K562 (cell line): ENCODE results near the gene OXNAD1. TPM values are rescaled to one million over a fixed set of nuclear protein-coding genes. Genes with fewer than 3 reads are reported as not detected.

Experiments used
- BMI1 ChIP-seq: fragments of 150-350 bp; IDR thresholded peaks from 2 replicates; pipeline ENCODE4 v1.6.1; 2014; ENCODE audit warnings: low read length
- CREB3L1 ChIP-seq: fragments of 450-650 bp; IDR thresholded peaks from 2 replicates; pipeline ENCODE4 v1.6.1; 2014; ENCODE audit warnings: low read depth, mild to moderate bottlenecking, moderate library complexity, borderline replicate concordance
- EHMT2 ChIP-seq: fragments of 450-650 bp; IDR thresholded peaks from 2 replicates; pipeline ENCODE4 v1.6.1; 2018; ENCODE audit warnings: antibody characterized with exemption
- FOXA3 ChIP-seq, 2 experiments: fragments of 450-650 bp in 1 of 2; sonication (generic) in 1 of 2; formaldehyde crosslinking; IDR thresholded peaks in 1 of 2; conservative IDR thresholded peaks in 1 of 2; 2 replicates each; pipeline versions ENCODE4 v1.4.0 to v1.8.0; 2020 to 2022; ENCODE audit warnings: mild to moderate bottlenecking in 2 of 2, missing genetic modification reagents in 1 of 2
- FOXP1 ChIP-seq: sonication (generic); formaldehyde crosslinking; IDR thresholded peaks from 2 replicates; pipeline ENCODE4 v1.8.0; 2022; ENCODE audit warnings: mild to moderate bottlenecking, missing genetic modification reagents
- MBD2 ChIP-seq: sonication (generic); IDR thresholded peaks from 2 replicates; pipeline ENCODE4 v1.6.1; 2016; ENCODE audit warnings: low read depth, borderline replicate concordance
- MECOM ChIP-seq: fragments of 250-450 bp; sonication (Bioruptor Pico); IDR thresholded peaks from 2 replicates; pipeline ENCODE4 v1.8.0; 2022; ENCODE audit warnings: inconsistent platforms
- NCOA2 ChIP-seq, 2 experiments: fragments of 450-650 bp; IDR thresholded peaks; 2 replicates each; pipeline ENCODE4 v1.6.1; 2018; ENCODE audit warnings: mild to moderate bottlenecking in 2 of 2, moderate library complexity in 1 of 2; ENCODE audit not compliant: partially characterized antibody in 2 of 2
- NFATC3 ChIP-seq: fragments of 450-650 bp; IDR thresholded peaks from 2 replicates; pipeline ENCODE4 v1.6.1; 2017; ENCODE audit warnings: mild to moderate bottlenecking
- NR3C1 ChIP-seq: sonication (generic); formaldehyde crosslinking; IDR thresholded peaks from 2 replicates; pipeline ENCODE4 v1.8.1; 2022; ENCODE audit warnings: missing genetic modification reagents
- OTX1 ChIP-seq: fragments of 450-650 bp; formaldehyde crosslinking; IDR thresholded peaks from 2 replicates; pipeline ENCODE4 v1.4.0; 2022; ENCODE audit warnings: mild to moderate bottlenecking
- SAFB ChIP-seq: fragments of 200-400 bp; formaldehyde crosslinking; IDR thresholded peaks from 2 replicates; pipeline ENCODE4 v1.6.1; 2017; ENCODE audit warnings: low read depth, low read length, borderline replicate concordance
- SREBF1 ChIP-seq: fragments of 150-350 bp; IDR thresholded peaks from 2 replicates; pipeline ENCODE4 v1.6.1; 2014; ENCODE audit warnings: antibody characterized with exemption, low read depth, low read length, borderline replicate concordance
- ZNF121 ChIP-seq: sonication (generic); formaldehyde crosslinking; conservative IDR thresholded peaks from 2 replicates; pipeline ENCODE4 v1.8.0; 2022; ENCODE audit warnings: missing genetic modification reagents
- ZNF217 ChIP-seq: sonication (generic); formaldehyde crosslinking; IDR thresholded peaks from 2 replicates; pipeline ENCODE4 v1.8.0; 2022; ENCODE audit warnings: mild to moderate bottlenecking, missing genetic modification reagents
- ZNF24 ChIP-seq: fragments of 450-650 bp; IDR thresholded peaks from 2 replicates; pipeline ENCODE4 v1.6.1; 2016
- ZNF347 ChIP-seq: fragments of 450-650 bp; formaldehyde crosslinking; IDR thresholded peaks from 2 replicates; pipeline ENCODE4 v1.4.0; 2020; ENCODE audit warnings: low read depth, mild to moderate bottlenecking, moderate library complexity
- ZNF41 ChIP-seq: fragments of 250-450 bp; sonication (Bioruptor Pico); conservative IDR thresholded peaks from 2 replicates; pipeline ENCODE4 v1.4.0; 2020; ENCODE audit warnings: mild to moderate bottlenecking
- ZNF507 ChIP-seq: conservative IDR thresholded peaks from 2 replicates; pipeline ENCODE4 v1.6.1; 2017; ENCODE audit warnings: missing genetic modification characterization, missing compliant biosample characterization
- polyA plus RNA-seq, 8 experiments: library from polyadenylated mRNA; depleted of rRNA in 4 of 8; stranded (reverse) in 5 of 8; unstranded in 3 of 8; fragments of >200 nt; fragmentation: Nextera tagmentation in 2 of 8; fragmentation: Illumina TruSeq in 1 of 8; extraction: Ambion mirVana in 2 of 8; extraction: Trizol in 1 of 8; gene quantifications; 2 replicates each; pipeline versions ENCODE4 v1.2.1 to v1.2.3, GENCODE V29; 2011 to 2014; ENCODE audit warnings: inconsistent platforms in 1 of 8, missing spikeins in 1 of 8
- total RNA-seq, 7 experiments: library from RNA; depleted of rRNA in 6 of 7; stranded (reverse); fragments of >200 nt in 6 of 7; fragmentation: Illumina TruSeq in 2 of 7; extraction: Trizol in 2 of 7; gene quantifications; 2 replicates each; pipeline versions ENCODE4 v1.2.1 to v1.2.3, GENCODE V29; 2011 to 2021; ENCODE audit warnings: low replicate concordance in 1 of 7
- TF ChIP-seq, protein P1 (sequence below): fragments of 250-450 bp; sonication (Bioruptor Pico); IDR thresholded peaks from 2 replicates; pipeline ENCODE4 v1.5.1; 2021; ENCODE audit warnings: mild to moderate bottlenecking
- TF ChIP-seq, protein P2 (sequence below): sonication (generic); formaldehyde crosslinking; IDR thresholded peaks from 2 replicates; pipeline ENCODE4 v1.8.0; 2022; ENCODE audit warnings: mild to moderate bottlenecking, missing genetic modification reagents
- TF ChIP-seq, protein P3 (sequence below): fragments of 250-450 bp; sonication (Bioruptor Pico); IDR thresholded peaks from 2 replicates; pipeline ENCODE4 v1.4.0; 2020; ENCODE audit warnings: mild to moderate bottlenecking, moderate library complexity

The OXNAD1 gene
- total and polyA plus RNA-seq, 9 of the 15 experiments (the other 6 are each of a cell fraction or from before 2014, with no cell fraction given) = 12.8 to 44.4 (median 41.1) TPM

DNA sequence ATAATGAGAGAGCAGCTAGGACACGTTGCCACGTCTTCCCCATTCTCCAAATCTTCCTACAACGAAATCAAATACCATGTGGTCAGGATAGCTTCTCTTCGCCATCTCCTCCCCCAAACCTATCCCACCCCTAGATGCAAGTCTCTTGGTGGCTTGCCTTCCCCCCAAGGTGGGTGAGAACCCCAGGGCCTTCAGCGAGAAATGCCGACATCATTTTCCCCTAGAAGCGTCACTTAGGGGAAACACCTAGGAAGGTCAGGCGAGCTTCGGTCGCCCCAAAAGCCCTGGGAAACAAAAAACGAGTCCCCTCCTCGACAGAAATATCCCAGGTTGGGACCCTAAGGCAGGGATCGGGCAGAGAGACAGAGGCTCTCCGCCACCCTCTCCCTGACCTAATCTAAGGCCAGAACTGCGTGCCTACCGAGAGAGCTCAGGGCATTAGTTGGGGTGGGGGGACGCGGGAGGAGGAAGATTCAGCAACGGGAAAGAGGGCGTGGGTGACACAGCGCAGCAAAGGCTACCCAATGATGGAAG is 771 bp upstream of the OXNAD1 start (continued):
- TF ChIP-seq CREB3L1 = no peak
- no peak for TF ChIP-seq NFATC3
- TF ChIP-seq, protein P1, sequence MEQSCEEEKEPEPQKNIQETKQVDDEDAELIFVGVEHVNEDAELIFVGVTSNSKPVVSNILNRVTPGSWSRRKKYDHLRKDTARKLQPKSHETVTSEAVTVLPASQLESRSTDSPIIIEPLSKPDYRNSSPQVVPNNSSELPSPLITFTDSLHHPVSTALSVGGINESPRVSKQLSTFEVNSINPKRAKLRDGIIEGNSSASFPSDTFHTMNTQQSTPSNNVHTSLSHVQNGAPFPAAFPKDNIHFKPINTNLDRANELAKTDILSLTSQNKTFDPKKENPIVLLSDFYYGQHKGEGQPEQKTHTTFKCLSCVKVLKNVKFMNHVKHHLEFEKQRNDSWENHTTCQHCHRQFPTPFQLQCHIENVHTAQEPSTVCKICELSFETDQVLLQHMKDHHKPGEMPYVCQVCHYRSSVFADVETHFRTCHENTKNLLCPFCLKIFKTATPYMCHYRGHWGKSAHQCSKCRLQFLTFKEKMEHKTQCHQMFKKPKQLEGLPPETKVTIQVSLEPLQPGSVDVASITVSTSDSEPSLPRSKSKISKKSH = no peak
- no peak for TF ChIP-seq ZNF507
- TF ChIP-seq, protein P2, sequence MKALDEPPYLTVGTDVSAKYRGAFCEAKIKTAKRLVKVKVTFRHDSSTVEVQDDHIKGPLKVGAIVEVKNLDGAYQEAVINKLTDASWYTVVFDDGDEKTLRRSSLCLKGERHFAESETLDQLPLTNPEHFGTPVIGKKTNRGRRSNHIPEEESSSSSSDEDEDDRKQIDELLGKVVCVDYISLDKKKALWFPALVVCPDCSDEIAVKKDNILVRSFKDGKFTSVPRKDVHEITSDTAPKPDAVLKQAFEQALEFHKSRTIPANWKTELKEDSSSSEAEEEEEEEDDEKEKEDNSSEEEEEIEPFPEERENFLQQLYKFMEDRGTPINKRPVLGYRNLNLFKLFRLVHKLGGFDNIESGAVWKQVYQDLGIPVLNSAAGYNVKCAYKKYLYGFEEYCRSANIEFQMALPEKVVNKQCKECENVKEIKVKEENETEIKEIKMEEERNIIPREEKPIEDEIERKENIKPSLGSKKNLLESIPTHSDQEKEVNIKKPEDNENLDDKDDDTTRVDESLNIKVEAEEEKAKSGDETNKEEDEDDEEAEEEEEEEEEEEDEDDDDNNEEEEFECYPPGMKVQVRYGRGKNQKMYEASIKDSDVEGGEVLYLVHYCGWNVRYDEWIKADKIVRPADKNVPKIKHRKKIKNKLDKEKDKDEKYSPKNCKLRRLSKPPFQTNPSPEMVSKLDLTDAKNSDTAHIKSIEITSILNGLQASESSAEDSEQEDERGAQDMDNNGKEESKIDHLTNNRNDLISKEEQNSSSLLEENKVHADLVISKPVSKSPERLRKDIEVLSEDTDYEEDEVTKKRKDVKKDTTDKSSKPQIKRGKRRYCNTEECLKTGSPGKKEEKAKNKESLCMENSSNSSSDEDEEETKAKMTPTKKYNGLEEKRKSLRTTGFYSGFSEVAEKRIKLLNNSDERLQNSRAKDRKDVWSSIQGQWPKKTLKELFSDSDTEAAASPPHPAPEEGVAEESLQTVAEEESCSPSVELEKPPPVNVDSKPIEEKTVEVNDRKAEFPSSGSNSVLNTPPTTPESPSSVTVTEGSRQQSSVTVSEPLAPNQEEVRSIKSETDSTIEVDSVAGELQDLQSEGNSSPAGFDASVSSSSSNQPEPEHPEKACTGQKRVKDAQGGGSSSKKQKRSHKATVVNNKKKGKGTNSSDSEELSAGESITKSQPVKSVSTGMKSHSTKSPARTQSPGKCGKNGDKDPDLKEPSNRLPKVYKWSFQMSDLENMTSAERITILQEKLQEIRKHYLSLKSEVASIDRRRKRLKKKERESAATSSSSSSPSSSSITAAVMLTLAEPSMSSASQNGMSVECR = peak; percentile 7; the same call in 1 of the 2 replicates
- TF ChIP-seq NR3C1 = no peak
- TF ChIP-seq ZNF347 (CRISPR knock-in tag) = no peak
- TF ChIP-seq NCOA2 (IDR thresholded peaks at IDR 0.05; ENCODE audit: partially characterized antibody in 2 of 2) = no peak
- peak in 1 of 2 experiments; percentile 33; a peak in 1 of 4 replicates for TF ChIP-seq FOXA3 (CRISPR knock-in tag; conservative IDR thresholded peaks at IDR 0.05 in 1 of 2, IDR thresholded peaks at IDR 0.05 in 1 of 2)
- TF ChIP-seq ZNF24 = no peak
- TF ChIP-seq MBD2 = no peak
- TF ChIP-seq SAFB = no peak
- TF ChIP-seq, protein P3, sequence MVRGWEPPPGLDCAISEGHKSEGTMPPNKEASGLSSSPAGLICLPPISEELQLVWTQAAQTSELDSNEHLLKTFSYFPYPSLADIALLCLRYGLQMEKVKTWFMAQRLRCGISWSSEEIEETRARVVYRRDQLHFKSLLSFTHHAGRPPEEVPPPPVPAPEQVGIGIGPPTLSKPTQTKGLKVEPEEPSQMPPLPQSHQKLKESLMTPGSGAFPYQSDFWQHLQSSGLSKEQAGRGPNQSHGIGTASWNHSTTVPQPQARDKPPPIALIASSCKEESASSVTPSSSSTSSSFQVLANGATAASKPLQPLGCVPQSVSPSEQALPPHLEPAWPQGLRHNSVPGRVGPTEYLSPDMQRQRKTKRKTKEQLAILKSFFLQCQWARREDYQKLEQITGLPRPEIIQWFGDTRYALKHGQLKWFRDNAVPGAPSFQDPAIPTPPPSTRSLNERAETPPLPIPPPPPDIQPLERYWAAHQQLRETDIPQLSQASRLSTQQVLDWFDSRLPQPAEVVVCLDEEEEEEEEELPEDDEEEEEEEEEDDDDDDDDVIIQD (CRISPR knock-in tag) = no peak
- TF ChIP-seq EHMT2 = no peak
- no peak for TF ChIP-seq ZNF41 (CRISPR knock-in tag)
- TF ChIP-seq BMI1 = no peak
- TF ChIP-seq OTX1 = no peak
- TF ChIP-seq ZNF217 (CRISPR knock-in tag) = no peak
- no peak for TF ChIP-seq SREBF1
- TF ChIP-seq MECOM = no peak
- no peak for TF ChIP-seq FOXP1
- TF ChIP-seq ZNF121 (CRISPR knock-in tag) = no peak
